ENCODE results near the gene IL7R. TPM values are rescaled to one million over a fixed set of nuclear protein-coding genes. Genes with fewer than 3 reads are reported as not detected.

IL7R gene, protein sequence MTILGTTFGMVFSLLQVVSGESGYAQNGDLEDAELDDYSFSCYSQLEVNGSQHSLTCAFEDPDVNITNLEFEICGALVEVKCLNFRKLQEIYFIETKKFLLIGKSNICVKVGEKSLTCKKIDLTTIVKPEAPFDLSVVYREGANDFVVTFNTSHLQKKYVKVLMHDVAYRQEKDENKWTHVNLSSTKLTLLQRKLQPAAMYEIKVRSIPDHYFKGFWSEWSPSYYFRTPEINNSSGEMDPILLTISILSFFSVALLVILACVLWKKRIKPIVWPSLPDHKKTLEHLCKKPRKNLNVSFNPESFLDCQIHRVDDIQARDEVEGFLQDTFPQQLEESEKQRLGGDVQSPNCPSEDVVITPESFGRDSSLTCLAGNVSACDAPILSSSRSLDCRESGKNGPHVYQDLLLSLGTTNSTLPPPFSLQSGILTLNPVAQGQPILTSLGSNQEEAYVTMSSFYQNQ
- 1 to 10 TPM; 1.3 to 1.7 TPM for total RNA-seq

DNA sequence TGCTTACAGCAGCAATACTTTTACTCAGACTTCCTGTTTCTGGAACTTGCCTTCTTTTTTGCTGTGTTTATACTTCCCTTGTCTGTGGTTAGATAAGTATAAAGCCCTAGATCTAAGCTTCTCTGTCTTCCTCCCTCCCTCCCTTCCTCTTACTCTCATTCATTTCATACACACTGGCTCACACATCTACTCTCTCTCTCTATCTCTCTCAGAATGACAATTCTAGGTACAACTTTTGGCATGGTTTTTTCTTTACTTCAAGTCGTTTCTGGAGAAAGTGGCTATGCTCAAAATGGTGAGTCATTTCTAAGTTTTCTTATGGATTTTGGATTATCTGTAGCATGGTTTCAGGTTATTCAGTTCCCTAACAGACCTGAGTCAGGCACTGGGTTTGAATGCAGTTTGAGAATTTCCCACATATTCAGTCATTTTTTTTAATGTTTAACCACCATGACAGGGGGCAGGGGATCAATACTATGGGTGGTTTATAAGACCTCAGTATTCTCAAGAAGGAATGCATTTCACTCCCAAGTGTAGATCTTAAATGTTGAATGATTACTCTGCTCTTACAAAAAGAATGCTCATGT, at the start of gene IL7R:
Gene IL7R (plus strand): TSS at position 127 of the 587 bp plus-strand sequence. CDS start 87 bp downstream, at position 214.

Small RNAs within 50 kb of the gene (small RNA-seq; reads per million reads assigned to genes)
- gene AC112204.1: 0 reads per million in 2 donors

Other genes with a start within 250 kb of the IL7R start
- gene SPEF2, start 239.0 kb upstream of the IL7R start, total RNA-seq: 1 to 10 TPM; 3.3 to 3.4 TPM
- gene CAPSL, start 81.7 kb downstream of the IL7R start, total RNA-seq: not detected
- gene UGT3A1, start 134.5 kb downstream of the IL7R start, total RNA-seq: not detected
- gene UGT3A2, start 210.0 kb downstream of the IL7R start, total RNA-seq: not detected

Measured in melanocyte of skin (primary cell).